ENCODE measurements around the gene MYL5.

Gene MYL5

DNA sequence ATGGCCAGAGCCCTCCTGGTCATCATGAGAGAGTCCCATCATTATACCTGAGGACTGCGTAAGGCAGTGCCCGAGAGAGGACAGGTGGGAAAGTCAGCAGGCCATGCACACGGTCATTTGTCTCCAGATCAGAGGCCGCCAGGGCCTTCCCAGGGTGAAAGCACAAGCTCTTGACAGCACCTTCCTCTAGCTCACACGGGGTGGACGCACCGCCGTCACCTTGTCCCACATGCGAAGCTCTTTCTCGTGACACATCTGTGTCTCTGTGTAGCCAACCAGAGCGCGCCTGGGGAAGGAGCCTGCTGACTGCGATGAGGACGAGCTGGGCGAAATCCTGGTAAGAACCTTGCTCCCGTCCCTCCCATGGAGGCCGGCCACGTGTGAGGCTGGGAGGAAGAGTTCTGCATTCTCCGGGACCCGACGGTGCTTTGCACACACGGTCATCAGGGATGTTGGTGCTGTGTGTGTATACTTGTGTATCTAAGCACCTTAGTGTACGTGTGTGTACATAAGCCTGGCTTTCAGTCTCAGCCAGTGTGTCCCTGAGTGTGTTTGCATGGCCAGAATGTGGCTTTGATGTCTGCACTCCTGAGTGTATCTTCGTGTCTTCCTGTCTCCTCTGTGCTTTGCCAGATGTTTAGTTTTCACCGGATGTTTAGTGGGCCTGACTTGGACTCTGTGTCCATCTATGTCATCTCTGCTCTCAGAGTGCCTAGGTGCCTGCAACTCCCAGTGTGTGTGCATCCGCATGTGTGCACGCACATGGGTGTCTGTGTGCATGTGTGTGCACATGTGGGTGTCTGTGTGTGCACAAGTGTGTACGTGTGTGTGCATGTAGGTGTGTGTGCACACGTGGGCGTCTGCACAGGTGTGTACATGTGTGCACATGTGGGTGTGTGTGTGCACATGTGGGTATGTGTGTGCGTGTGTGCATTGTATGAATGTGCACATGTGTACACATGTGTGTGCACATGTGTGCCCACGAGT, 15.4 kb upstream of the MYL5 start:
- H3K4me3 ChIP-seq (ENCODE audit: low read depth, low read length), result no peak overlapping the region
- TF ChIP-seq, protein P1, sequence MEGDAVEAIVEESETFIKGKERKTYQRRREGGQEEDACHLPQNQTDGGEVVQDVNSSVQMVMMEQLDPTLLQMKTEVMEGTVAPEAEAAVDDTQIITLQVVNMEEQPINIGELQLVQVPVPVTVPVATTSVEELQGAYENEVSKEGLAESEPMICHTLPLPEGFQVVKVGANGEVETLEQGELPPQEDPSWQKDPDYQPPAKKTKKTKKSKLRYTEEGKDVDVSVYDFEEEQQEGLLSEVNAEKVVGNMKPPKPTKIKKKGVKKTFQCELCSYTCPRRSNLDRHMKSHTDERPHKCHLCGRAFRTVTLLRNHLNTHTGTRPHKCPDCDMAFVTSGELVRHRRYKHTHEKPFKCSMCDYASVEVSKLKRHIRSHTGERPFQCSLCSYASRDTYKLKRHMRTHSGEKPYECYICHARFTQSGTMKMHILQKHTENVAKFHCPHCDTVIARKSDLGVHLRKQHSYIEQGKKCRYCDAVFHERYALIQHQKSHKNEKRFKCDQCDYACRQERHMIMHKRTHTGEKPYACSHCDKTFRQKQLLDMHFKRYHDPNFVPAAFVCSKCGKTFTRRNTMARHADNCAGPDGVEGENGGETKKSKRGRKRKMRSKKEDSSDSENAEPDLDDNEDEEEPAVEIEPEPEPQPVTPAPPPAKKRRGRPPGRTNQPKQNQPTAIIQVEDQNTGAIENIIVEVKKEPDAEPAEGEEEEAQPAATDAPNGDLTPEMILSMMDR (IDR thresholded peaks at IDR 0.05; ENCODE audit: borderline replicate concordance, insufficient read depth, low read depth, low read length), result no peak

DNA sequence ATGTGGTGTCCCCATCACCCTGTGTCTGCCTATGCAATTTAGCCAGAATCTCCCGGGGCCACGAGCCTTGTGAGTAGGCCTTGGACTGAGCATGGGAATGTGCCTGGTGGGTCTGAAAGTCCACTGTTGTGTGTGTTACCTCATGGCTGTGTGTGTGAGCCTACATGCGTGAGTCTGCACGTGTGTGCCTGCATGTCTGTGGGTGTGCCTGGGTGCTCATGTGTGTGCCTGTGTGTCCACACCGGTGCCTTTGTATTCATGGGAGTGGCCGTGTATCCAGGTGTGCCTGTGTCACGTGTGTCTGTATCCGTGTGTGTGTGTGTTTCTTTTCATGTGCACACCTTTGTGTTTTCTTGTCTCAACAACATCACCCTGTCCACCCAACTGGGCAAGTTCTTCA, 14.5 kb upstream of the MYL5 start:
- no peak overlapping the region for H3K4me3 ChIP-seq (ENCODE audit: low read depth, low read length)
- TF ChIP-seq, protein P1 (IDR thresholded peaks at IDR 0.05; ENCODE audit: borderline replicate concordance, insufficient read depth, low read depth, low read length), result no peak

GRCh38 chr4:660401-660800, 13.9 kb upstream of the MYL5 start:
- no peak overlapping the region for H3K4me3 ChIP-seq (ENCODE audit: low read depth, low read length)
- TF ChIP-seq, protein P1 (IDR thresholded peaks at IDR 0.05; ENCODE audit: borderline replicate concordance, insufficient read depth, low read depth, low read length), result no peak

GRCh38 chr4:661231-661630, 13.1 kb upstream of the MYL5 start:
- TF ChIP-seq, protein P1 (IDR thresholded peaks at IDR 0.05; ENCODE audit: borderline replicate concordance, insufficient read depth, low read depth, low read length), result no peak
- H3K4me3 ChIP-seq (ENCODE audit: low read depth, low read length), result no peak overlapping the region

GRCh38 chr4:661881-662761, 12.2 kb upstream of the MYL5 start:
- TF ChIP-seq, protein P1 (IDR thresholded peaks at IDR 0.05; ENCODE audit: borderline replicate concordance, insufficient read depth, low read depth, low read length), result no peak
- no peak overlapping the region for H3K4me3 ChIP-seq (ENCODE audit: low read depth, low read length)

- TF ChIP-seq, protein P1 (IDR thresholded peaks at IDR 0.05; ENCODE audit: borderline replicate concordance, insufficient read depth, low read depth, low read length), result no peak
- H3K4me3 ChIP-seq (ENCODE audit: low read depth, low read length), result no peak overlapping the region
These were observed 11.3 kb upstream of the MYL5 start for GRCh38 chr4:663046-663437.
